HG03565 (cell line): ENCODE data around the gene SULT1A4.
"Not testable (repeated sequence)": the region's sequence is repeated elsewhere in the genome, so short reads cannot be mapped to it uniquely, and the experiment has no call there.

Experiments
- ATAC-seq: cut with Tn5 transposase; IDR thresholded peaks from one replicate; pipeline ENCODE4 v1.9.1; 2021; ENCODE audit warnings: mild to moderate bottlenecking, moderate library complexity; ENCODE audit not compliant: unreplicated experiment

Gene SULT1A4

GRCh38 chr16:29459706-29460646, at the start of gene SULT1A4:
Gene SULT1A4 (plus strand): TSS chr16:29459913. CDS start chr16:29461386, 1,473 bp downstream.
- not testable (repeated sequence) for ATAC-seq

GRCh38 chr16:29423587-29423986, 36.1 kb upstream of the SULT1A4 start:
- ATAC-seq, result not testable (repeated sequence)

GRCh38 chr16:29425390-29425789, 34.3 kb upstream of the SULT1A4 start:
- not testable (repeated sequence) for ATAC-seq

GRCh38 chr16:29453754-29454153, 6.0 kb upstream of the SULT1A4 start:
- not testable (repeated sequence) for ATAC-seq

GRCh38 chr16:29454269-29454668, 5.4 kb upstream of the SULT1A4 start, which contains the start of the genes BOLA2 and SLX1B:
Gene BOLA2 (minus strand): TSS chr16:29454351. CDS start chr16:29454253, 98 bp downstream.
Gene SLX1B (plus strand): TSS chr16:29454533.
- ATAC-seq, result peak; percentile 90

GRCh38 chr16:29454828-29455227, 4.9 kb upstream of the SULT1A4 start:
- peak; percentile 36 for ATAC-seq

- ATAC-seq, result not testable (repeated sequence)
Observed at GRCh38 chr16:29457660-29458059, 2.1 kb upstream of the SULT1A4 start.

- ATAC-seq, result not testable (repeated sequence)
Observed at GRCh38 chr16:29460647-29461030, 926 bp downstream of the SULT1A4 start.

GRCh38 chr16:29465985-29466824, 6.5 kb downstream of the SULT1A4 start:
- ATAC-seq, result not testable (repeated sequence)

GRCh38 chr16:29466904-29467303, 7.2 kb downstream of the SULT1A4 start:
- not testable (repeated sequence) for ATAC-seq

- ATAC-seq, result not testable (repeated sequence)
Observed at GRCh38 chr16:29467654-29468366, 8.1 kb downstream of the SULT1A4 start.

GRCh38 chr16:29469660-29470059, 9.9 kb downstream of the SULT1A4 start:
- ATAC-seq, result not testable (repeated sequence)

- ATAC-seq, result not testable (repeated sequence)
Observed at GRCh38 chr16:29472065-29472464, 12.4 kb downstream of the SULT1A4 start.

GRCh38 chr16:29482276-29482675, 22.6 kb downstream of the SULT1A4 start:
- ATAC-seq, result not testable (repeated sequence)

GRCh38 chr16:29506308-29506707, 46.6 kb downstream of the SULT1A4 start, which contains the start of gene NPIPB12:
Gene NPIPB12 (minus strand): TSS chr16:29506408.
- ATAC-seq, result not testable (repeated sequence)
